Hepatocyte (in vitro differentiated cells): ENCODE data around the gene KIF18B. TPM values are rescaled to one million over a fixed set of nuclear protein-coding genes. Genes with fewer than 3 reads are reported as not detected.

ENCODE experiments used
- DNase-seq: peaks from one replicate; pipeline ENCODE4 v3.0.0-alpha.2; 2016; ENCODE audit warnings: low spot score
- H2AFZ ChIP-seq: fragments of 200-600 bp; sonication (generic); 2 replicates; pipeline ENCODE4 v1.6.0; 2016; ENCODE audit warnings: antibody characterized with exemption, mild to moderate bottlenecking
- H3K27ac ChIP-seq: fragments of 200-600 bp; sonication (generic); 2 replicates; pipeline ENCODE4 v1.5.1; 2016; ENCODE audit warnings: mild to moderate bottlenecking
- H3K27me3 ChIP-seq: fragments of 200-600 bp; sonication (generic); 2 replicates; pipeline ENCODE4 v1.6.1; 2016
- H3K36me3 ChIP-seq: fragments of 200-600 bp; sonication (generic); replicated peaks from 2 replicates; pipeline ENCODE4 v1.5.1; 2016; ENCODE audit warnings: low read depth; ENCODE audit not compliant: insufficient read depth
- H3K4me1 ChIP-seq: fragments of 200-600 bp; sonication (generic); 2 replicates; pipeline ENCODE4 v1.5.1; 2016; ENCODE audit warnings: mild to moderate bottlenecking, moderate library complexity; ENCODE audit not compliant: insufficient read depth
- H3K4me2 ChIP-seq: fragments of 200-600 bp; sonication (generic); 2 replicates; pipeline ENCODE4 v1.6.0; 2016
- H3K4me3 ChIP-seq: fragments of 200-600 bp; sonication (generic); 2 replicates; pipeline ENCODE4 v1.5.1; 2016; ENCODE audit warnings: mild to moderate bottlenecking
- H3K79me2 ChIP-seq: fragments of 200-600 bp; sonication (generic); 2 replicates; pipeline ENCODE4 v1.6.0; 2017; ENCODE audit warnings: mild to moderate bottlenecking
- H3K9me2 ChIP-seq: fragments of 200-600 bp; sonication (generic); replicated peaks from 2 replicates; pipeline ENCODE4 v1.6.0; 2017; ENCODE audit warnings: mild to moderate bottlenecking; ENCODE audit not compliant: insufficient read depth
- H3K9me3 ChIP-seq: fragments of 200-600 bp; sonication (generic); 2 replicates; pipeline ENCODE4 v1.5.1; 2016; ENCODE audit warnings: low read depth, mild to moderate bottlenecking
- H4K20me1 ChIP-seq: fragments of 200-600 bp; sonication (generic); 2 replicates; pipeline ENCODE4 v1.6.0; 2016; ENCODE audit warnings: mild to moderate bottlenecking; ENCODE audit not compliant: insufficient read depth, poor library complexity, severe bottlenecking
- EZH2 ChIP-seq: fragments of 200-600 bp; sonication (generic); IDR thresholded peaks from 2 replicates; pipeline ENCODE4 v1.6.1; 2016; ENCODE audit warnings: antibody characterized with exemption, mild to moderate bottlenecking, borderline replicate concordance
- EZH2phosphoT487 ChIP-seq: fragments of 200-600 bp; sonication (generic); IDR thresholded peaks from one replicate; pipeline ENCODE4 v1.6.1; 2018; ENCODE audit warnings: antibody characterized with exemption, mild to moderate bottlenecking, low read depth, moderate library complexity; ENCODE audit not compliant: unreplicated experiment, severe bottlenecking
- WGBS: methylation state at CpG from one replicate; pipeline ENCODE4 v1.1.6; 2016; ENCODE audit warnings: low lambda C conversion rate; ENCODE audit errors: missing lambda C conversion rate; 5-methylcytosine and 5-hydroxymethylcytosine counted together
- polyA plus RNA-seq: library from polyadenylated mRNA; unstranded; fragments of >200 nt; fragmentation: Nextera tagmentation; extraction: Ambion mirVana; gene quantifications from 2 replicates; pipeline ENCODE4 v1.2.1, GENCODE V29; 2016
- total RNA-seq: library from RNA; depleted of rRNA; stranded (reverse); fragments of >200 nt; gene quantifications from 2 replicates; pipeline ENCODE4 v1.2.3, GENCODE V29; 2014
- TF ChIP-seq, protein P1 (sequence below): fragments of 200-600 bp; sonication (generic); IDR thresholded peaks from 2 replicates; pipeline ENCODE4 v1.5.1; 2016; ENCODE audit warnings: antibody characterized with exemption, mild to moderate bottlenecking; ENCODE audit not compliant: poor library complexity

KIF18B gene
- total and polyA plus RNA-seq, 2 experiments from 2014 or later, result 1.8 to 4.3 TPM

DNA sequence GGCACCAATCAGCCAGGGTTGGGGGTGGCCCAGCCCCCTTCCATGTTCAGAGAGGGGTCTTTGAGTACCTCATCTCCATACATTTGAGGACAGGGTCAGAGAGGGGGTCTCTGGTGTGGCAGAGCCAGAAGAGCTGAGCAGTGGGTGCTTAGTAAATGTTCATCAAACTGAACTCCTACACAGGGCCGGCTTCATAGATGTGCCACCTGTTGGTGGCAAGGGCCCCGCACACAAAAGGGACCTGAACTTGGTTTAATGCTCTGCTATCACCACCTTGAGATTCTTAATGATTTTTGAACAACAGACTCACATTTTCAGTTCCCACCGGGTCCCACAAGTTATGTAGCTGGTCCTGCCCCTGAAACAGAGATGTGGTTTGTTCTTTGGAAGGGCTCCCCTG lies 29.5 kb upstream of the KIF18B start:
- no peak overlapping the region for H2AFZ ChIP-seq
- H3K9me3 ChIP-seq, result no peaks in the 10 kb centered on the region
- 92% methylated on average over 3 of the region's 3 CpGs for WGBS
- peaks cover 32% of the 10 kb centered on the region for H3K27me3 ChIP-seq
- TF ChIP-seq, protein P1, sequence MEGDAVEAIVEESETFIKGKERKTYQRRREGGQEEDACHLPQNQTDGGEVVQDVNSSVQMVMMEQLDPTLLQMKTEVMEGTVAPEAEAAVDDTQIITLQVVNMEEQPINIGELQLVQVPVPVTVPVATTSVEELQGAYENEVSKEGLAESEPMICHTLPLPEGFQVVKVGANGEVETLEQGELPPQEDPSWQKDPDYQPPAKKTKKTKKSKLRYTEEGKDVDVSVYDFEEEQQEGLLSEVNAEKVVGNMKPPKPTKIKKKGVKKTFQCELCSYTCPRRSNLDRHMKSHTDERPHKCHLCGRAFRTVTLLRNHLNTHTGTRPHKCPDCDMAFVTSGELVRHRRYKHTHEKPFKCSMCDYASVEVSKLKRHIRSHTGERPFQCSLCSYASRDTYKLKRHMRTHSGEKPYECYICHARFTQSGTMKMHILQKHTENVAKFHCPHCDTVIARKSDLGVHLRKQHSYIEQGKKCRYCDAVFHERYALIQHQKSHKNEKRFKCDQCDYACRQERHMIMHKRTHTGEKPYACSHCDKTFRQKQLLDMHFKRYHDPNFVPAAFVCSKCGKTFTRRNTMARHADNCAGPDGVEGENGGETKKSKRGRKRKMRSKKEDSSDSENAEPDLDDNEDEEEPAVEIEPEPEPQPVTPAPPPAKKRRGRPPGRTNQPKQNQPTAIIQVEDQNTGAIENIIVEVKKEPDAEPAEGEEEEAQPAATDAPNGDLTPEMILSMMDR, result no peak
- TF ChIP-seq EZH2phosphoT487 (no peak), EZH2 (no peak)
- no peaks in the 10 kb centered on the region for H4K20me1 ChIP-seq
- no peak overlapping the region for H3K4me3 ChIP-seq
- H3K9me2 ChIP-seq, result no peaks in the 10 kb centered on the region
- no peak for DNase-seq
- H3K27ac ChIP-seq, result no peak overlapping the region
- H3K4me2 ChIP-seq, result no peak overlapping the region
- H3K79me2 ChIP-seq, result no peaks in the 10 kb centered on the region
- peaks cover 44% of the 10 kb centered on the region for H3K4me1 ChIP-seq
- H3K36me3 ChIP-seq, result no peaks in the 10 kb centered on the region

DNA sequence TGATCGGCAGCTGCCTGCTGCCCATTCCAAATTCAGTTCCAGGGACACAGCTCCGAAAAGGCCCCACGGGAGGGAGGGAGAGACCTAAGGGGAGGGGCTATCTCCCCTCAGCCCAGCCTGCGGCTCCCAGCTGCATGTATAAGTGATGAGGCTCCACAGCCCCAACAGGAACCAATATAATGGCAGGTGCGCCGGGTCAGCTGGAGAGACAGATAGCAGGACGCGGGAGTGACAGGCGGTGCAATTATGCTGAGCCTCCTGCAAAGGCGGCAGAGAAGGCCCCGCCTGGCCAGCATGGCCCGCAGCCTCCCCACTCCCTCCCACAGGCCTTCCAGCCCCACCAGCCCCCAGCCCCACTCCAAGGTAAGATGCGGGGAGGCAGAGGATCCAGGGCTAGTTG lies 28.6 kb upstream of the KIF18B start:
- DNase-seq, result no peak
- no peaks in the 10 kb centered on the region for H3K36me3 ChIP-seq
- no peaks in the 10 kb centered on the region for H4K20me1 ChIP-seq
- H3K4me1 ChIP-seq, result peaks cover 37% of the 10 kb centered on the region
- TF ChIP-seq EZH2phosphoT487 (no peak), EZH2 (no peak)
- TF ChIP-seq, protein P1, result no peak
- 70% methylated on average over 13 of the region's 13 CpGs for WGBS
- H3K9me3 ChIP-seq, result no peaks in the 10 kb centered on the region
- H3K79me2 ChIP-seq, result no peaks in the 10 kb centered on the region
- no peaks in the 10 kb centered on the region for H3K9me2 ChIP-seq
- no peak overlapping the region for H2AFZ ChIP-seq
- H3K4me2 ChIP-seq, result no peak overlapping the region
- H3K27me3 ChIP-seq, result peaks cover 41% of the 10 kb centered on the region
- H3K4me3 ChIP-seq, result no peak overlapping the region
- H3K27ac ChIP-seq, result no peak overlapping the region

DNA sequence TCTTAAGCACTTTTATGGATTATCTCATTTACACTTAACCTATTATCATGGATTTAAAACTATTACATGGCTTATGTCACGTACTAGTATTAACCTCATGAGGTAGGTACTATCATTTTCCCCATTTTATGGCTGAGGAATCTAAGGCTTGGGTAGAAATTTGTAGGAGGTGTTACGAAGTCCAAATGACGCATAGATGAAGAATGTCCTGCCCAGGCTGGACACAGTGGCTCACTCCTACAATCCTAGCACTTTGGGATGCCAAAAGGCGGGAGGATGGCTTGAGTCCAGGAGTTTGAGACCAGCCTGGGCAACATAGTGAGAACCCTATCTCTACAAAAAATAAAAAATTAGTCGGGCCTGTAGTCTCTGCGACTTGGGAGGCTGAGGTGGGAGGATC lies 25.4 kb upstream of the KIF18B start:
- no peaks in the 10 kb centered on the region for H3K9me2 ChIP-seq
- no peaks in the 10 kb centered on the region for H3K9me3 ChIP-seq
- DNase-seq, result no peak
- no peak overlapping the region for H2AFZ ChIP-seq
- H3K4me3 ChIP-seq, result no peak overlapping the region
- H3K36me3 ChIP-seq, result no peaks in the 10 kb centered on the region
- H3K79me2 ChIP-seq, result no peaks in the 10 kb centered on the region
- no peaks in the 10 kb centered on the region for H4K20me1 ChIP-seq
- WGBS, result 93% methylated on average over 6 of the region's 6 CpGs
- peaks cover 67% of the 10 kb centered on the region for H3K27me3 ChIP-seq
- peaks cover 14% of the 10 kb centered on the region for H3K4me1 ChIP-seq
- TF ChIP-seq EZH2, result no peak
- no peak for TF ChIP-seq EZH2phosphoT487
- TF ChIP-seq, protein P1, result no peak
- no peak overlapping the region for H3K27ac ChIP-seq
- H3K4me2 ChIP-seq, result no peak overlapping the region

DNA sequence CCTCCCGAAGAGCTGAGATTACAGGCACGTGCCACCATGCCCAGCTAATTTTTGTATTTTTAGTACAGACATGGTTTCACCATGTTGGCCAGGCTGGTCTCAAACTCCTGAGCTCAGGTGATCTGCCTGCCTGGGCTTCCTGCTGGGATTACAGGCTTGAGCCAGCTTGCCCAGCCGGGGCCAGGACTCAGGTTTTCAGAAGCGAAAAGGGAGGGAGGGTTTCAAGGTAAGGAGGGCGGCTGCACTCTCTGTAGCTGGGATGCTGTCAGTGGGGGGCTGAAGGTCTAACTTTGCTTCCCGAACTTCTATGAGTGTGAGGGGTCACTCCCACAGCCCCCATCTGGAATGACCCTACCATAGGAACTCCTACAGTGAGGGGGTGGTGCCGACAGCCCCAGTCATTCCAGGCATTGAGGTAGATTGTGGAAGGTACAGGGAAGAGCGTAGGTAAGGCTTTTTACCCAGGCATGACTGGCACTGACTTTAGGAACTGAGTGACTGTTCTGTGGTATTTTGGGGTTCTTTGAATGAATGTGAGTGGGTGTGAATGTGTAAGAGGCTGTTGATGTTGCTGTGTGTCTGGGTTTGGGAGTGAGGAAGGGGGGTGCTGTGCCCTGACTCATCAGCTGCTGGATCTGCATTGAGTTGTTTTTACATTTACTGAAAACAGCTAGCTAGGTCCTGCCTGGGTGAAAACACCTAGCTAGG lies 24.4 kb upstream of the KIF18B start:
- H3K27me3 ChIP-seq, result peaks cover 76% of the 10 kb centered on the region
- H3K9me3 ChIP-seq, result no peaks in the 10 kb centered on the region
- H4K20me1 ChIP-seq, result no peaks in the 10 kb centered on the region
- no peak for DNase-seq
- 50% methylated on average over 8 of the region's 8 CpGs for WGBS
- H3K4me3 ChIP-seq, result no peak overlapping the region
- H3K79me2 ChIP-seq, result no peaks in the 10 kb centered on the region
- no peak overlapping the region for H3K4me2 ChIP-seq
- TF ChIP-seq, protein P1, result no peak
- TF ChIP-seq EZH2, result no peak
- no peak for TF ChIP-seq EZH2phosphoT487
- no peak overlapping the region for H3K27ac ChIP-seq
- H2AFZ ChIP-seq, result no peak overlapping the region
- H3K36me3 ChIP-seq, result no peaks in the 10 kb centered on the region
- peaks cover 8% of the 10 kb centered on the region for H3K4me1 ChIP-seq
- H3K9me2 ChIP-seq, result no peaks in the 10 kb centered on the region
